ENCODE measurements around the gene LSM12. TPM values are rescaled to one million over a fixed set of nuclear protein-coding genes. Genes with fewer than 3 reads are reported as not detected.

LSM12 gene
- total and polyA plus RNA-seq, 2 donors (not counting 3 experiments of a cell fraction or from before 2014, with no cell fraction given) = 36.5 to 68.9 TPM

DNA sequence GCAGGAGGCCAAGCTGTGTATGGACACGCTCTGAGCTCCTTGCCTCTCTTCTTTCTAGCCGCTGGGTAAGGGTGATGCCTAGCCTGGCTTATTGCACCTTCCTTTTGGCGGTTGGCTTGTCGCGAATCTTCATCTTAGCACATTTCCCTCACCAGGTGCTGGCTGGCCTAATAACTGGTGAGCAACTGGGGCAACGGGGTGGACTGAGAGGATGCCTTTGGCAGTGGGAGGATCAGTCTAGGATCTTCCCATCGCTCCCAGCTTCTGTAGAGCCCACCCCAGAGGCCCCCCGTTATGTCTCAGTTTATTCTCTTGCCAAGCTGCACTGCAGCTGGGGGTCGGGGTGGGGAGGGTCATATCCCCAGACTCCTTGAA, 8.4 kb upstream of the LSM12 start:
- no peaks in the 10 kb centered on the region for H4K20me1 ChIP-seq (replicated peaks; ENCODE audit: control insufficient read depth, extremely low read depth, insufficient read depth, low read length)
- H3K27me3 ChIP-seq (ENCODE audit: control insufficient read depth in 2 of 2, insufficient read depth in 2 of 2, low read length in 2 of 2) = no peaks in the 10 kb centered on the region
- H3K9me1 ChIP-seq (replicated peaks; ENCODE audit: control insufficient read depth, extremely low read depth, insufficient read depth, low read length) = no peaks in the 10 kb centered on the region
- no peak overlapping the region for H3K4me3 ChIP-seq (replicated peaks in 1 of 3; ENCODE audit: insufficient read depth in 1 of 3, low read depth in 1 of 3, low read length in 3 of 3)
- no peak overlapping the region for H3K27ac ChIP-seq (ENCODE audit: insufficient read depth, low read depth, low read length)
- no peak overlapping the region for H3K9ac ChIP-seq (replicated peaks; ENCODE audit: extremely low read depth, insufficient read depth, low read length)
- FAIRE-seq (no peak), DNase-seq (ENCODE audit: low read depth, low spot score) (no peak)
- no peaks in the 10 kb centered on the region for H3K9me3 ChIP-seq (replicated peaks; ENCODE audit: control insufficient read depth, insufficient read depth, low read length)
- CTCF ChIA-PET = interaction anchor here (0.6 to 1.6 kb wide), 5 partner anchors 9 to 93 kb away, joined by 3 to 8 read pairs (median 3); no protein-coding TSS in a partner anchor
- POLR2A ChIA-PET = no interaction called here
- peaks cover 16% of the 10 kb centered on the region for H3K4me1 ChIP-seq (ENCODE audit: control insufficient read depth, extremely low read depth, insufficient read depth, low read length)
- H3K36me3 ChIP-seq (ENCODE audit: control insufficient read depth in 2 of 2, extremely low read depth in 1 of 2, insufficient read depth in 2 of 2, low read length in 2 of 2) = peaks cover 4 to 37% of the 10 kb centered on the region in 2 experiments
- H2AFZ ChIP-seq (ENCODE audit: low read depth, low read length) = no peak overlapping the region
- dilution Hi-C loops (cut with MboI; ENCODE audit: extremely low pct_ligation_motif_present, low sequenced_read_pairs) = no loop called here
- BruUV-seq (replicated peaks) = no TSS peak
- intact Hi-C loops (cut with micrococcal nuclease) = loop anchor here (5.0 kb wide), 1 partner anchor 112 kb away; the partner anchor contains the start of gene TMUB2
- TF ChIP-seq MYC (IDR thresholded peaks at IDR 0.05; ENCODE audit: low read depth, low read length) = no peak
- no peak for TF ChIP-seq JUN (IDR thresholded peaks at IDR 0.05; ENCODE audit: borderline replicate concordance, insufficient read depth, insufficient read length, low read depth)
- TF ChIP-seq GATA2 (IDR thresholded peaks at IDR 0.05; ENCODE audit: insufficient read depth, insufficient read length, low read depth, low read length) = no peak
- TF ChIP-seq, protein P1, sequence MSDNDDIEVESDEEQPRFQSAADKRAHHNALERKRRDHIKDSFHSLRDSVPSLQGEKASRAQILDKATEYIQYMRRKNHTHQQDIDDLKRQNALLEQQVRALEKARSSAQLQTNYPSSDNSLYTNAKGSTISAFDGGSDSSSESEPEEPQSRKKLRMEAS (IDR thresholded peaks at IDR 0.05; ENCODE audit: insufficient read depth, insufficient read length) = no peak
- TF ChIP-seq EZH2 (IDR thresholded peaks at IDR 0.05; ENCODE audit: borderline replicate concordance, low read depth, low read length, severe bottlenecking) = no peak
- TF ChIP-seq, protein P2, sequence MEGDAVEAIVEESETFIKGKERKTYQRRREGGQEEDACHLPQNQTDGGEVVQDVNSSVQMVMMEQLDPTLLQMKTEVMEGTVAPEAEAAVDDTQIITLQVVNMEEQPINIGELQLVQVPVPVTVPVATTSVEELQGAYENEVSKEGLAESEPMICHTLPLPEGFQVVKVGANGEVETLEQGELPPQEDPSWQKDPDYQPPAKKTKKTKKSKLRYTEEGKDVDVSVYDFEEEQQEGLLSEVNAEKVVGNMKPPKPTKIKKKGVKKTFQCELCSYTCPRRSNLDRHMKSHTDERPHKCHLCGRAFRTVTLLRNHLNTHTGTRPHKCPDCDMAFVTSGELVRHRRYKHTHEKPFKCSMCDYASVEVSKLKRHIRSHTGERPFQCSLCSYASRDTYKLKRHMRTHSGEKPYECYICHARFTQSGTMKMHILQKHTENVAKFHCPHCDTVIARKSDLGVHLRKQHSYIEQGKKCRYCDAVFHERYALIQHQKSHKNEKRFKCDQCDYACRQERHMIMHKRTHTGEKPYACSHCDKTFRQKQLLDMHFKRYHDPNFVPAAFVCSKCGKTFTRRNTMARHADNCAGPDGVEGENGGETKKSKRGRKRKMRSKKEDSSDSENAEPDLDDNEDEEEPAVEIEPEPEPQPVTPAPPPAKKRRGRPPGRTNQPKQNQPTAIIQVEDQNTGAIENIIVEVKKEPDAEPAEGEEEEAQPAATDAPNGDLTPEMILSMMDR (IDR thresholded peaks at IDR 0.05; ENCODE audit: extremely low read depth in 1 of 2, insufficient read depth in 1 of 2, low read depth in 1 of 2, low read length in 2 of 2) = no peak
- TF ChIP-seq FOS (IDR thresholded peaks at IDR 0.05; ENCODE audit: borderline replicate concordance, insufficient read depth, low read length) = no peak
- TF ChIP-seq POLR2A (IDR thresholded peaks at IDR 0.05; ENCODE audit: low read depth, low read length) = no peak
- TF ChIP-seq POLR2AphosphoS5 (IDR thresholded peaks at IDR 0.05; ENCODE audit: insufficient read depth, low read depth, low read length) = no peak
- no peak overlapping the region for H3K4me2 ChIP-seq (ENCODE audit: insufficient read depth, low read length)
- peaks cover 9% of the 10 kb centered on the region for H3K79me2 ChIP-seq (ENCODE audit: control insufficient read depth, insufficient read depth, low read length)
